ENCODE results near the gene MGME1.
A peak's percentile ranks its signal among the peaks of the same experiment; 100 is the strongest.

MGME1 gene

GRCh38 chr20:18011951-18012645 lies 43.3 kb downstream of the MGME1 start:
- H3K4me3 ChIP-seq (ENCODE audit: low read length), result no peak overlapping the region
- no peak for DNase-seq (ENCODE audit: low read depth)
- TF ChIP-seq CTCF (conservative IDR thresholded peaks at IDR 0.05; ENCODE audit: low read length), result no peak

GRCh38 chr20:18012901-18013300 lies 44.1 kb downstream of the MGME1 start:
- DNase-seq (ENCODE audit: low read depth), result no peak
- H3K4me3 ChIP-seq (ENCODE audit: low read length), result no peak overlapping the region
- TF ChIP-seq CTCF (conservative IDR thresholded peaks at IDR 0.05; ENCODE audit: low read length), result no peak

DNA sequence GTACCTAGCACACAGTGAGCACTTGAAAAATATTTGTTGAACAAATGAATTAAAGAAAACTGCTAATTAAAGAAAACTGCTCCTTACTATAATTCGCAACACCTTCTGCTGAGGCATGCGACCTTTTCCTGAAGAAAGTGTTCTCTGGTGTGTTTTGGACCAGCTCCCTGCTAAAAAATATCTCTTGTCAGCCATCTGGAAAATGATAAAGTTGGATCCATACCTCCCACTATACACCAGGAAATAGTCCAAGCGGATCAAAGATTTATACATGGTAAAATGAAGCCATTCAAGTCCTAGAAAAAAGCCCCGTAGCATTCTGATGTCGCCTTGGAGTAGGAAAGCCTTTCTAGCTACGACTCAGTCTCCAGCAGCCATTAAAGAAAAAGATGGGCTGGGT lies 45.6 kb downstream of the MGME1 start:
- no peak for DNase-seq (ENCODE audit: low read depth)
- no peak overlapping the region for H3K4me3 ChIP-seq (ENCODE audit: low read length)
- no peak for TF ChIP-seq CTCF (conservative IDR thresholded peaks at IDR 0.05; ENCODE audit: low read length)

DNA sequence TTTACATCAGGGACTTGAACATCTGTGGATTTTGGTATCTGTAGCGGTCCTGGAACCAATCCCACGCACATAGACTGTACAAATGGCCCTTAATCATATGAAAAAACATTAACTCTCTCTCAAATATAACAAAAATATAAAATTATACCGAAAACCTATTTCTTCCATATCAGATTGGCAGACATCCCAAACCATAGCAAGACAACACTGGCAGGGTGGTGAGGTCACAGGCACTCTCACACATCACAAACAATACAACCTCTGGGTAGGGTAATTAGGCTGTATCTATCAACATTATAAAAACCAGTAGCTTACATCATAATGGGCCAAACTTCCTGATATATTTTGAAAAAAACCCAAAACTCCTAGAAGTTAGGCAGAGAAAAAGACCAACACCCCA lies 48.0 kb downstream of the MGME1 start:
- TF ChIP-seq CTCF (conservative IDR thresholded peaks at IDR 0.05; ENCODE audit: low read length), result no peak
- H3K4me3 ChIP-seq (ENCODE audit: low read length), result no peak overlapping the region
- no peak for DNase-seq (ENCODE audit: low read depth)

- no peak for TF ChIP-seq CTCF (conservative IDR thresholded peaks at IDR 0.05; ENCODE audit: low read length)
- H3K4me3 ChIP-seq (ENCODE audit: low read length), result no peak overlapping the region
- DNase-seq (ENCODE audit: low read depth), result no peak
Observed at GRCh38 chr20:18018100-18018499, 49.3 kb downstream of the MGME1 start.

DNA sequence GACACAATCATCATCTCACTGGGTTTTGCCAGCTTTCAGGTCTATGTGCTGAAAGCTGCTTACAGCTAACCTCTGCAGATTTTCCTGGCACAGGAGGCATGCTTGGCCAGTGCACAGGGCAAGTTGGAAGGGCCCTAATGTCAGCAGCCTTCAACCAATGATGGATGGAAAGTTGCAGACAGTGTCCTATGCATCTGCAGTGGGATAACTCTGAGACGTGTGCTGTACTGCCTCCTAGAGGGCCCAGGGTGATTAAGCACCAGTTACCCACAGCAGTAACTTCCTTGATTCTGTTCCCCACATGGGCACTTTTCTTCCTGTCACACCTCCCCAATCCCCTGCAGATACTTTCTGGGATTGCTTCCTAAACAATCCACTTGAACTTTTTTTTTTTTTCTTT lies 50.2 kb downstream of the MGME1 start:
- H3K4me3 ChIP-seq (ENCODE audit: low read length), result no peak overlapping the region
- DNase-seq (ENCODE audit: low read depth), result peak; percentile 9
- TF ChIP-seq CTCF (conservative IDR thresholded peaks at IDR 0.05; ENCODE audit: low read length), result peak; percentile 49

DNA sequence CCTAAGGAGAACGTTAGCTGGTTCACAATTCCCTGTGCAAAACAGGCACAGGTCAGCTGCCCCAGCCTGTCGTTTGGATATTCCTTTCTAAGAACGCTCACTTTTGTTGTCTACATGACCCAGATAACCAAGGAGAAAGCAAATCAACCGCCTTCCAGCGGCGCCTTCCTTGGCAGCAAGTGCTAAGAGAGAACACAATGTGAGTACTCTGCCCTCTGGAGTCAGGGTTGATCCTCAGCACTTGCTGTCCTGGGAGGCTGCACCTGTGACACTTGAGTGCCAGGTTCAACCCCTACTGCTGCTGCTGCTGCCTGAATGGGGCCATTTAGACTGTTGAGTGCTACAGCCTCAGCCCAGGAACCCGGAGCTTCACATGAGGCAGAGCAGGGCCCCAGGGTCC lies 52.1 kb downstream of the MGME1 start:
- no peak overlapping the region for H3K4me3 ChIP-seq (ENCODE audit: low read length)
- no peak for DNase-seq (ENCODE audit: low read depth)
- TF ChIP-seq CTCF (conservative IDR thresholded peaks at IDR 0.05; ENCODE audit: low read length), result no peak
